H1 (cell line): Measurements from ENCODE around the gene RAB40C. TPM values are rescaled to one million over a fixed set of nuclear protein-coding genes. Genes with fewer than 3 reads are reported as not detected.

Experiments used
- CTCF ChIA-PET: fragments of 300-600 bp; sonication (Branson Sonifier 250); formaldehyde crosslinking; loops from one replicate; lab custom pipeline; 2021; ENCODE audit not compliant: partially characterized antibody; lab: Charles Lee
- POLR2A ChIA-PET: fragments of 300-600 bp; sonication (Branson Sonifier 250); formaldehyde crosslinking; loops from one replicate; lab custom pipeline; 2021; ENCODE audit warnings: inconsistent platforms; ENCODE audit not compliant: partially characterized antibody; lab: Charles Lee
- DNase-seq, 2 experiments: peaks; one replicate each; pipeline versions ENCODE4 v3.0.0 to v3.0.0-alpha.2; 2010 to 2022; ENCODE audit warnings: low spot score in 2 of 2, low read depth in 1 of 2, mixed read lengths in 1 of 2
- FAIRE-seq: peaks from 2 replicates; lab custom pipeline; 2011; peaks lifted over from hg19 to GRCh38; lab: Jason Lieb, UNC
- H2AFZ ChIP-seq: 2 replicates; pipeline ENCODE4 v1.8.1; 2012; ENCODE audit warnings: low read length, inconsistent platforms
- H2AK5ac ChIP-seq: 2 replicates; pipeline ENCODE4 v1.6.1; 2013; ENCODE audit warnings: low read depth, low read length
- H2BK120ac ChIP-seq: replicated peaks from 2 replicates; pipeline ENCODE3; 2013; ENCODE audit warnings: low read depth, low read length, inconsistent platforms
- H2BK12ac ChIP-seq: 2 replicates; pipeline ENCODE4 v1.6.1; 2013; ENCODE audit warnings: low read depth, low read length
- H2BK15ac ChIP-seq: 2 replicates; pipeline ENCODE4 v1.6.1; 2013; ENCODE audit warnings: low read length
- H2BK20ac ChIP-seq: 2 replicates; pipeline ENCODE4 v1.6.1; 2013; ENCODE audit warnings: low read length
- H2BK5ac ChIP-seq: 2 replicates; pipeline ENCODE4 v1.6.1; 2013; ENCODE audit warnings: low read depth, low read length
- H3K14ac ChIP-seq: 2 replicates; pipeline ENCODE4 v1.6.1; 2013; ENCODE audit warnings: inconsistent platforms; ENCODE audit not compliant: insufficient read length
- H3K18ac ChIP-seq: 2 replicates; pipeline ENCODE4 v1.6.1; 2013; ENCODE audit warnings: low read length; ENCODE audit errors: extremely low read depth
- H3K23ac ChIP-seq: 2 replicates; pipeline ENCODE4 v1.6.1; 2013; ENCODE audit warnings: inconsistent platforms; ENCODE audit not compliant: insufficient read length
- H3K23me2 ChIP-seq: 2 replicates; pipeline ENCODE4 v1.6.1; 2013; ENCODE audit warnings: low read depth, low read length
- H3K27ac ChIP-seq: 2 replicates; pipeline ENCODE4 v1.6.1; 2011; ENCODE audit warnings: low read depth, low read length, inconsistent platforms
- H3K27me3 ChIP-seq, 4 experiments: replicated peaks in 1 of 4; 1 replicate in 1 of 4; 2 replicates in 3 of 4; pipeline versions ENCODE4 v1.6.1 to v1.8.1; 2011 to 2013; ENCODE audit warnings: low read length in 3 of 4, mild to moderate bottlenecking in 3 of 4, inconsistent platforms in 2 of 4, mixed read lengths in 2 of 4, moderate library complexity in 1 of 4; ENCODE audit not compliant: control insufficient read depth in 3 of 4, insufficient read depth in 3 of 4; ENCODE audit errors: extremely low read depth in 1 of 4
- H3K36me3 ChIP-seq, 4 experiments: 2 replicates each; pipeline versions ENCODE4 v1.6.1 to v1.8.1; 2011 to 2013; ENCODE audit warnings: mild to moderate bottlenecking in 4 of 4, low read length in 3 of 4, moderate library complexity in 2 of 4, control low read depth in 1 of 4, inconsistent platforms in 1 of 4; ENCODE audit not compliant: insufficient read depth in 4 of 4, control insufficient read depth in 2 of 4
- H3K4ac ChIP-seq: replicated peaks from 2 replicates; pipeline ENCODE3; 2013; ENCODE audit warnings: low read length, low read depth, mixed read lengths, inconsistent platforms; ENCODE audit not compliant: insufficient read length
- H3K4me1 ChIP-seq, 4 experiments: replicated peaks in 1 of 4; 1 replicate in 1 of 4; 2 replicates in 3 of 4; pipeline versions ENCODE4 v1.6.1 to v1.8.1; 2011 to 2013; ENCODE audit warnings: low read length in 3 of 4, inconsistent platforms in 2 of 4, mixed read lengths in 1 of 4; ENCODE audit not compliant: insufficient read depth in 4 of 4, control insufficient read depth in 3 of 4
- H3K4me2 ChIP-seq, 2 experiments: 2 replicates each; pipeline versions ENCODE4 v1.6.1 to v1.8.1; 2011 to 2013; ENCODE audit warnings: low read depth in 2 of 2, low read length in 2 of 2, control low read depth in 1 of 2, inconsistent platforms in 1 of 2, mild to moderate bottlenecking in 1 of 2; ENCODE audit not compliant: insufficient read depth in 1 of 2
- H3K4me3 ChIP-seq, 4 experiments: fragments of 200-600, 300-600 bp in 1 of 4; sonication (generic), shearing (Covaris generic), sonication (Bioruptor Twin) in 1 of 4; 2 replicates each; pipeline versions ENCODE4 v1.5.1 to v1.8.1; 2011 to 2016; ENCODE audit warnings: low read length in 4 of 4, low read depth in 3 of 4, control low read depth in 2 of 4, inconsistent platforms in 2 of 4, mild to moderate bottlenecking in 2 of 4, mixed read lengths in 1 of 4, moderate library complexity in 1 of 4; ENCODE audit not compliant: insufficient read depth in 2 of 4; ENCODE audit errors: extremely low read depth in 1 of 4
- H3K56ac ChIP-seq: replicated peaks from 2 replicates; pipeline ENCODE3; 2013; ENCODE audit warnings: low read depth, mild to moderate bottlenecking, mixed read lengths, low read length, inconsistent platforms; ENCODE audit not compliant: insufficient read length
- H3K79me1 ChIP-seq: 2 replicates; pipeline ENCODE4 v1.6.1; 2013; ENCODE audit warnings: low read depth, low read length, control low read depth
- H3K79me2 ChIP-seq, 2 experiments: 2 replicates each; pipeline versions ENCODE4 v1.6.1 to v1.8.1; 2012 to 2013; ENCODE audit warnings: low read length in 2 of 2, mild to moderate bottlenecking in 2 of 2, inconsistent platforms in 1 of 2; ENCODE audit not compliant: insufficient read depth in 2 of 2, control insufficient read depth in 1 of 2
- H3K9ac ChIP-seq, 4 experiments: replicated peaks in 1 of 4; 1 replicate in 1 of 4; 2 replicates in 3 of 4; pipeline versions ENCODE4 v1.6.1 to v1.8.1; 2011 to 2013; ENCODE audit warnings: low read depth in 3 of 4, low read length in 3 of 4, control low read depth in 2 of 4, mild to moderate bottlenecking in 2 of 4, moderate library complexity in 2 of 4, inconsistent platforms in 1 of 4; ENCODE audit errors: extremely low read depth in 1 of 4
- H3K9me3 ChIP-seq, 2 experiments: 2 replicates each; pipeline versions ENCODE4 v1.6.1 to v1.8.1; 2012 to 2013; ENCODE audit warnings: mild to moderate bottlenecking in 2 of 2, moderate library complexity in 2 of 2, control low read depth in 1 of 2, inconsistent platforms in 1 of 2, low read depth in 1 of 2, low read length in 1 of 2, mixed read lengths in 1 of 2; ENCODE audit not compliant: insufficient read depth in 2 of 2
- H4K20me1 ChIP-seq, 2 experiments: replicated peaks in 1 of 2; 2 replicates each; pipeline versions ENCODE3 to v1.8.1; 2011 to 2013; ENCODE audit warnings: inconsistent platforms in 2 of 2, low read length in 2 of 2, mild to moderate bottlenecking in 1 of 2; ENCODE audit not compliant: insufficient read depth in 2 of 2, control insufficient read depth in 1 of 2
- H4K5ac ChIP-seq: 2 replicates; pipeline ENCODE4 v1.6.1; 2013; ENCODE audit warnings: low read length, low read depth, mixed read lengths, inconsistent platforms; ENCODE audit not compliant: insufficient read length
- H4K8ac ChIP-seq: 2 replicates; pipeline ENCODE4 v1.8.0; 2013; ENCODE audit warnings: mild to moderate bottlenecking, moderate library complexity, low read length, inconsistent platforms; ENCODE audit not compliant: insufficient read depth; ENCODE audit errors: extremely low read depth
- H4K91ac ChIP-seq: replicated peaks from 2 replicates; pipeline ENCODE3; 2013; ENCODE audit warnings: low read length, mixed read lengths, inconsistent platforms; ENCODE audit not compliant: insufficient read length
- CEBPB ChIP-seq: IDR thresholded peaks from 2 replicates; pipeline ENCODE4 v1.6.1; 2012; ENCODE audit warnings: low read depth, low read length
- CHD2 ChIP-seq: IDR thresholded peaks from 2 replicates; pipeline ENCODE4 v1.6.1; 2012; ENCODE audit warnings: low read length, improper control_type of control experiment
- CTBP2 ChIP-seq: IDR thresholded peaks from 2 replicates; pipeline ENCODE4 v1.7.0; 2011; ENCODE audit warnings: borderline replicate concordance, mild to moderate bottlenecking, moderate library complexity, mixed read lengths, low read length; ENCODE audit not compliant: insufficient read depth, insufficient read length
- PHF8 ChIP-seq: fragments of 200-600 bp; sonication (generic); conservative IDR thresholded peaks from 2 replicates; pipeline ENCODE4 v1.7.1; 2012; ENCODE audit warnings: low read depth, mild to moderate bottlenecking, inconsistent platforms, low read length, moderate library complexity
- SIN3A ChIP-seq, 2 experiments: IDR thresholded peaks in 1 of 2; conservative IDR thresholded peaks in 1 of 2; 2 replicates each; pipeline ENCODE4 v1.6.1; 2011 to 2012; ENCODE audit warnings: low read length in 2 of 2, improper control_type of control experiment in 1 of 2, low read depth in 1 of 2, mild to moderate bottlenecking in 1 of 2
- TAF7 ChIP-seq: optimal IDR thresholded peaks from 2 replicates; pipeline ENCODE3; 2011; ENCODE audit warnings: low read depth, mild to moderate bottlenecking, inconsistent platforms, low read length, moderate library complexity, borderline replicate concordance
- WGBS, 2 experiments: shearing (Covaris generic) in 1 of 2; methylation state at CpG; one replicate each; pipeline versions ENCODE4 v1.1.6 to v1.1.7; 2013 to 2015; ENCODE audit warnings: low lambda C conversion rate in 2 of 2, mixed read lengths in 2 of 2, inconsistent platforms in 1 of 2, low coverage in 1 of 2, missing lambda C conversion rate in 1 of 2; ENCODE audit not compliant: insufficient replicate concordance in 2 of 2, insufficient coverage in 1 of 2, insufficient read length in 1 of 2; ENCODE audit errors: extremely low coverage in 1 of 2, missing lambda C conversion rate in 1 of 2; 5-methylcytosine and 5-hydroxymethylcytosine counted together
- polyA plus RNA-seq, 7 experiments: library from polyadenylated mRNA; depleted of rRNA in 3 of 7; stranded (reverse) in 5 of 7; unstranded in 2 of 7; fragments of >200 nt in 5 of 7; fragments of 200-250 nt in 2 of 7; gene quantifications; 1 replicate in 5 of 7; 2 replicates in 1 of 7; 4 replicates in 1 of 7; pipeline versions ENCODE4 v1.2.1 to v1.2.3, GENCODE V29; 2011 to 2013; ENCODE audit warnings: missing spikeins in 2 of 7, mixed read lengths in 2 of 7
- total RNA-seq: library from RNA; stranded (reverse); fragmentation: NEBNext Ultra II Directional; extraction: Animal tissue kit (Norgen Biotek cat#: 25700); gene quantifications from 2 replicates; pipeline ENCODE4 v1.2.1, GENCODE V29; 2021

The RAB40C gene
- total and polyA plus RNA-seq, 2 of the 8 experiments (the other 6 are each of a cell fraction or from before 2014, with no cell fraction given) = 13.9 to 15.6 TPM

DNA sequence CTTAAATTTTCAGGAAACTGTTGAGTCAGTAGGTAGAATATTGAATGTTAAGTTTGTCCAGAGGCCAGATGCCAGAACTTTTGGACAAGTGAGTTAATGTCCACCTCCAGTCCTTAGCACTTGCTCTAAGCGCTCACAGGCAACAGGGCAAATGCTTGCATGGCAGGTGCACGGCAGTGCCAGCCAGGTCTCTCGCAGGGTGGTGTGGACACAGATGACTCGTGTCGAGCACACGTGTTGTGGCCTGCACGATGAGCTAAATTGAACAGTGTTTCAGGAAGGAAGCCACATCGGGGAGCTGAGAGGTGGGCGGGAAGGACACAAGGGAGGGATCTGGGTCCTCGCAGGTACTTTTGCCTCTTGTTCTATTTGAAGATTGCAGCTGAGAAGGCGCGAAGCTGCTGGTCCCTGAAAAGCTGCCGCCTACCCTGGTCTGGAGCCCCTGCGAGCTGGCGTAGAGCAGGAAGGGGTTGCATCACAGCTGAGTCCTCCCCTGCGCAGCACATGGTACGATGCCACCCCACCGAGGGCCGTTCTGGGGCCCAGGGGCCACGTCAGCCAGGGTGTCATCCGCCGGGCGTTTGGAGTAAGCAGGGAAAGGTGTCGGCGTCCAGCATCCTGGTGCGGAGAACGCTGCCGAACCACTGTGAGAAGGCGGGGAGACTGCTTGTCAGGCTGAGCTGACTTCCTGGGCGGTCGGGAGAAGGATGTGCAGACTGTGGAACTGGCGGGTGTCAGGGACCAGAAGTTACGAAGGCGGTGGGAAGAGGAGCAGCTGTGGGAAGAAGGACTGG is 6.3 kb downstream of the RAB40C start:
- Histone ChIP-seq H3K4me2 (no peak overlapping the region), H2BK120ac (no peak overlapping the region), H3K23ac (no peak overlapping the region), H4K20me1 (peaks cover 16 to 28% of the 10 kb centered on the region in 2 experiments), H3K9ac (no peak overlapping the region), H3K27ac (no peak overlapping the region), H3K36me3 (peaks cover 0 to 3% (median under 1%) of the 10 kb centered on the region in 4 experiments; a peak in 2 of 8 replicates), H3K27me3 (peaks cover 0 to 13% (median 7%) of the 10 kb centered on the region in 4 experiments; a peak in 5 of 7 replicates), H3K14ac (no peak overlapping the region), H3K4ac (no peak overlapping the region), H3K79me2 (peaks cover 0 to 8% of the 10 kb centered on the region in 2 experiments; a peak in 2 of 4 replicates), H3K18ac (no peak overlapping the region), H2AK5ac (no peak overlapping the region), H3K4me3 (no peak overlapping the region), H3K23me2 (no peaks in the 10 kb centered on the region), H3K9me3 (peaks cover 0 to 4% of the 10 kb centered on the region in 2 experiments; a peak in 1 of 4 replicates), H3K79me1 (peaks cover 12% of the 10 kb centered on the region; the same call in 1 of the 2 replicates), H2BK15ac (no peak overlapping the region), H2BK20ac (no peak overlapping the region), H3K4me1 (peaks cover 0 to 2% (median 0%) of the 10 kb centered on the region in 4 experiments; a peak in 1 of 7 replicates), H4K8ac (no peak overlapping the region), H2BK12ac (no peak overlapping the region), H2BK5ac (no peak overlapping the region), H4K5ac (no peak overlapping the region), H2AFZ (no peak overlapping the region), H4K91ac (no peak overlapping the region), H3K56ac (no peak overlapping the region)
- 94% methylated on average over 31 of the region's 34 CpGs; no CpG with 5 or more reads in 1 of the 2 experiments for WGBS, 2 experiments
- POLR2A ChIA-PET = interaction anchor here (1.2 to 2.6 kb wide), 3 partner anchors 9 to 15 kb away, joined by 3 to 8 read pairs (median 3); no protein-coding TSS in a partner anchor
- no peak for FAIRE-seq
- no peak for DNase-seq
- CTCF ChIA-PET = interaction anchor here (0.7 to 4.2 kb wide), 5 partner anchors 9 to 26 kb away, joined by 3 to 22 read pairs (median 5); no protein-coding TSS in a partner anchor
- TF ChIP-seq CEBPB = no peak
- no peak for TF ChIP-seq PHF8
- TF ChIP-seq CHD2 = no peak
- TF ChIP-seq SIN3A (conservative IDR thresholded peaks at IDR 0.05 in 1 of 2, IDR thresholded peaks at IDR 0.05 in 1 of 2; ENCODE audit: low read depth in 1 of 2, low read length in 2 of 2) = no peak
- TF ChIP-seq CTBP2 = no peak
- no peak for TF ChIP-seq TAF7
